Right ventricle myocardium inferior (tissue), 1 donor: Measurements from ENCODE around the gene SUPT20HL2. TPM values are rescaled to one million over a fixed set of nuclear protein-coding genes. Genes with fewer than 3 reads are reported as not detected.
"Not testable (repeated sequence)": the region's sequence is repeated elsewhere in the genome, so short reads cannot be mapped to it uniquely, and the experiment has no call there.

ENCODE experiments used
- ATAC-seq: fragments of 200-7000 bp; cut with Tn5 transposase; one replicate; pipeline ENCODE4 v1.9.1; 2020; ENCODE audit warnings: mild to moderate bottlenecking, moderate library complexity
- DNase-seq: peaks from one replicate; pipeline ENCODE4 v3.0.0; 2021; ENCODE audit errors: missing footprints
- intact Hi-C: fragments of 100-400 bp; cut with DNase I; formaldehyde crosslinking; loops from one replicate; pipeline ENCODE4 v1.11.0; 2022
- total RNA-seq: library from RNA; stranded (reverse); fragmentation: NEBNext Ultra II Directional; extraction: Animal tissue kit (Norgen Biotek cat#: 25700); gene quantifications from one replicate; pipeline ENCODE4 v1.2.1, GENCODE V29; 2021
- donor health status: DM: no; HTN: yes; CAD: no; lungs with severe emphysema.

SUPT20HL2 gene
- total RNA-seq, 1 donor from 2014 or later, result not detected

DNA sequence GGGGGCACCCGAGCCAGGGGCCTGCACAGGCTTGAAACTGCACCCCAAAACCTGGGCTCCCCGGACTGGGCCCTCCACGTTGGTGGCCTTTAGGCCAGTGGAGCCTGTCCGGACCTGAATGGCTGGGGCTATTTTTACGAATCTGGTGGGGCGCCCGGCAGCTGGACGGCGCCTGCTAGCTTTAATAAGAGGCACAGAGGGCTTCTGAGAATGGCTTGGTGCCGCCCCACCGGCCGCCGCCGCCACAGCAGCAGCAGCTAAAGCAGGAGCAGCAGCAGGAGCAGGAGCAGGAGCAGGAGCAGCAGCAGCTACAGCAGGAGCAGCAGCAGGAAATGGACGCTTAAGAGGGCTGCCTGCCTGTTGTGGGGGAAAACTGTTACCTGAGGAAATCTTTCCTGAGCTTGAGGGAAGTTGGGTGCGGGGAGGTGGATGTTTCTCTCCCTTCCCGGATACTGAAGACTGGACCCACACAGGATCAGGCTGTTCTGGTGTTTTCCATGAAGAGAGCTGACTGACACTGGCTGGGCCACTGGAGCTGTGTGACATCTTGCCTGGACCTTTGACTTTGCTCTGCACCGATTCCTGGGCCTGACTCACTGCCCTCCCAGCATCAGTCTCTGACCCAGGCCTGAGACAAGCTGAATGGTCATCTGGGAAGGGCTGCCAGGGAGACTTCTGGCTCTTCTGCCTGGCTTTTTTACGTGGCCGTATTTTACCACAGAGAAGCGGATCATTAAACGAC, 2.2 kb downstream of the SUPT20HL2 start:
- peak; percentile 42 for ATAC-seq
- DNase-seq, result peak; percentile 45
- intact Hi-C loops, result not testable (repeated sequence)

DNA sequence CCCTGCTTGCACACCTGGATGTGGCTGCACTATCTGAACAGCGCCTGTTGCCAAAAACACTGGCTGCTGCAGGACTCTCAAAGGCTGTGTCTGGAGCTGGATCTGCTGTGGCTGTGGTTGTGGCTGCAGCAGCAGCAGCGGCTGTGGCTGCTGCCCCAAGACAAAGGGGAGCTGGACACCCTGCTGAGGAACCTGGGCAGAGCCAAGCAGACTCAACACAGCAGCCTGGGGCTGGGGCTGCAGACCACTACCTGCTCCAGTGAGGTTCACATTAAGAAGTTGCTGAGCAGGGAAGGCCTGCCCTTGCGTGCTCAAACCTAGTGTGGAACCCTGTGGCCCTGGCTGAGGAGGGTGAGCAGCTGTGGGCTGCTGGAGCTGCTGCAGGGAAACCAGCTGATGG, 3.0 kb downstream of the SUPT20HL2 start:
- DNase-seq, ATAC-seq, intact Hi-C loops: not testable (repeated sequence)

DNA sequence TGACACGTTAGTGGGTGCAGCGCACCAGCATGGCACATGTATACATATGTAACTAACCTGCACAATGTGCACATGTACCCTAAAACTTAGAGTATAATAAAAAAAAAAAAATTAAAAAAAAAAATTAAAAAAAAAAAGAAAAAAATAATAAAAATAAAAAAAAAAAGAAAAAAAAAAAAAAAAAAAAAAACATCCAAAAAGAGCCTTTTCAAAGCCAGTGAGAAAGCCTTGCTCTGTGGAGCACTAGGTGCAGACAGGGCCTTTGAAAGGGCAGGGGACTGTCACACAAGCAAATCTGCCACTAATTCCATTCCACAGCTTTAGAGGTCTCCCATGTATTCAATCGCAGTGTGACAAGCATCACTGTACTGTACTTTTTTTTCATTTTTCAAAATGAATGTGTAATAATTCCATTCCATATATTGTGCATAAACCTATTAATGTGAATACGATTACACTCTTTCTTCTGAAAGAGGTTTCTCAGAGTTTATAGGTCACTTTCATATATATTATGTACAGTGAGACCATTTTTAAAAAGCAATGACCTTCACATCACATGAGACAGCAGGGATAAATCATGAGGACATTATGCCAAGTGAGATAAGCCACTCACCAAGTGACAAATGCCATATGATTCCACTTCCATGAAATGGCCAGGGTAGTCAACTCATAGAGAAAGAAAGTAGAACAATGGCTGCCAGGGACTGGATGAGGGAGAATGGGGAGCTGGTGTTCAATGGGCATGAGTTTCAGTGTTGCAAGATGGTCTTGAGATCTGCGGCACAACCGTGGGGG, 4.1 kb downstream of the SUPT20HL2 start:
- intact Hi-C loops, ATAC-seq, DNase-seq: not testable (repeated sequence)

DNA sequence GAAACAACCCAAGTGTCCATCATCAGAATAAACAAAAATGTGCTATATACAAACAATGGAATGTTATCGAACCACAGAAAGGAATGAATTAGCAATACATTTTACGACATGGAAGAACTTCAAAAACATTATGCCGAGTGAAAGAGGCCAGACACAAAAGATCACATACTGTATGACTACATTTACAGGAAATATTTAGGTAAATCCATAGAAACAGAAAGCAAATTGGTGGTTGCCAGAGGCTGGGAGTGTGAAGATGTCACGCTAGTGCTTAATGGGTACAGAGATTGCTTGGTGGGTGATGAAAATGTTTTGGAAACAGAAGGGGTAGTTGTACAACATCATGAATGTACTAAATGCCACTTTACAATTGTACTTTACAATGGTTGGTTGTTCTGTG, 5.1 kb downstream of the SUPT20HL2 start:
- ATAC-seq, DNase-seq, intact Hi-C loops: not testable (repeated sequence)

DNA sequence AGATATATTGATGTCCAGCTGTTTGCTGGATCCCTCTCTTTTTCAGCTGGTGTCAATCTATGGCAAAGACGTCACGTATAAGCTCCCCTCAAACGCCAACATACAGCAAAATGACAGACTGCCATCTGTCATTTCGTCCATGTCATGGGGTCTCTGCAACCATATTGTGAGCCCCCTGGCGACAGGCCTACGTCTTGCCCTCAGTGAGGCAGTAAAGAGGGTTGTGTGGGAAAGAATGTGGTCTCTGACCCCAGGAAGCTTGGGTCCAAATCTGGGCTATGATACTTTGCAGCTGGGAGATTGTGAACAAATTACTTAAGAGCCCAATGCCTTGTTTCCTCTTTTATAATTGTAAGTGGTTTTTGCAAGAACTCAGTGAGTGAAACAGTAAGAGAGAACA, 7.4 kb downstream of the SUPT20HL2 start:
- DNase-seq (no peak), ATAC-seq (no peak)
- intact Hi-C loops, result no loop called here

DNA sequence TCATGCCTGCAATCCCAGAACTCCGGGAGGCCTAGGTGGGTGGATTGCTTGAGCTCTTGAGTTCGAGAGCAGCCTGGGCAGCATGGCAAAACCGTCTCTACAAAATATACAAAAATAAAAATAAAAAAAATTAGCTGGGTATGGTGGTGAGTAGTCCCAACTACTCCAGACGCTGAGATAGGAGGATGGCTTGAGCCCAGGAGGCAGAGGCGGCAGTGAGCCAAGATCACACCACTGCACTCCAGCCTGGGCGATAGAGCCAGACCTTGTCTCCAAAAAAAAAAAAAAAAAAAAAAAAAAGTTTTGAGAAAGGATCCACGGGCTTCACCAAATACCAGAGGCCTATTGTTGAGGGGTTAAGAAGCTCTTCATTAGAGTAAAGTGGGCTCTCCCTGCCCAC, 8.0 kb downstream of the SUPT20HL2 start:
- DNase-seq, result no peak
- ATAC-seq, result peak; percentile 44
- intact Hi-C loops, result no loop called here

DNA sequence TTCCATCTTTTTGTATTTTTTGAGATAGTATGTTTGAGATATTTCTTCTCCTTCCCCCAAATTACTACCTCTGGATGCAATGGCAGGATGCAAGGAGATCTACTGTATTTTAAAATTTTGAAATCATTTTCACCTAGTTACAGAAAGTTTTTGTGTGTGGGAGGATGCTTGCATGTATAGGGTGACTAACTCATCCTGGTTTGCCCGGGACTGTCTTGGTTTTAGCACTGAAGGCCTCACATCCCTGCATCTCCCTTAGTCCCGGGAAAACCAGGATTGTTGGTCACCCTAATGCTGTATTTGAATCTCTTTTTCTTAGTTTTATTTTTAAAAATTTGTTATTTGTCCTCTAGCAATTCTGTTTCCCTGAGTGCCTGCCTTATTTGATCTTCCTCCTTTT, 12.1 kb downstream of the SUPT20HL2 start:
- intact Hi-C loops, result no loop called here
- ATAC-seq (no peak), DNase-seq (no peak)

DNA sequence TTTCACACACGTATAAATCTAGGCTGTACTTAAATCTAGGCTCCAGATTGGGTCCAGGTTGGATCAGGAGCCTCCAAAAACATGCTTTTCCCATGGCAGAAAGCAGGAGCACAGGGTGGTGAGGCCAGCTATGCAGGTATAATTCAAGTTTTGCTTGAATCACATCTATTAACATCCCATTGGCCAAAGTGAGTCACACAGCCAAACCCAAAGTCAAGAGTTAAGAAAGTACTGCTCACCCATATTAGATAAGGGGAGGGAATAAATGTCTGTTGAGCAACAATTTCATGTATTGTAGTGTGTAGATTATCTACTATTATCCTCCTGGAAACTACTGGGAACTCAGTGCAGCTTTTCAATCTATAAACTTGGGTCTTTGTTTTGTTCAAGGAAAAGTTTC, 12.8 kb downstream of the SUPT20HL2 start:
- DNase-seq (no peak), ATAC-seq (no peak)
- intact Hi-C loops, result no loop called here

DNA sequence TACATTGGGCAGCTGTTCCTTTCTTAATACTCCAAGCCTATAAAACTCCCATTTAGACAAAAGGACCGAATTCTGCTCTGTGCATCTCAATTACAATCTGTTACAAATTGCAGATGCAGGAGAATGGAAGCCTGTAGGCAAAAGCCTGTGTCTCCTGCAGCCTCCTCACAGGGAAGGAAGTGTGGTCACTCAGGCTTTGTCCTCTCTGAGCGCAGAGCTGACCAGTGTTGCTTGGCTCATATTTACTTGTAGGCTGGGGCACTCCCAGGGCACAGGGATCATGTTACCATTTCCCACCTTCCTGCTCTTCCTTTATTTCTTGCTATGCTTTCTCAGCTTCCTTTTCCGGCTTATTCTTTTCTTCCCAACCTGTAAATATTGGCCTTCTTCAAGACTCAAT, 15.7 kb downstream of the SUPT20HL2 start:
- ATAC-seq, result no peak
- no peak for DNase-seq
- intact Hi-C loops, result no loop called here

DNA sequence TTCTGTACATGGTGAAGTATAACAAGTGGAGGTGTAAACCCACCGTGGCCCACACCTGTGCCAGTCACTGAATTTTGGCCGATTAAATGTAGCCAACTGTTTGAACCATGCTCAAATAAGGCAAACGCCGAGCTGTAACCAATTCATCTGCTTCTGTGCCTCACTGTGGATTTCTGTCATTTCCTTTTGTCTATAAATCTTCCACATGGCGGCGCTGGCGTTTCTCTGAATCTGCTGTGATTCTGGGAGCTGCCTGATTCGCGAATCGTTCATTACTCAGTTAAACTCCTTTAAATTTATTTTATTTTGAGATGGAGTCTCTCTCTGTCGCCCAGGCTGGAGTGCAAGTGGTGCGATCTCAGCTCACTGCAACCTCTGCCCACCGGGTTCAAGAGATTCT, 19.2 kb downstream of the SUPT20HL2 start:
- intact Hi-C loops, result no loop called here
- peak; percentile 56 for DNase-seq

DNA sequence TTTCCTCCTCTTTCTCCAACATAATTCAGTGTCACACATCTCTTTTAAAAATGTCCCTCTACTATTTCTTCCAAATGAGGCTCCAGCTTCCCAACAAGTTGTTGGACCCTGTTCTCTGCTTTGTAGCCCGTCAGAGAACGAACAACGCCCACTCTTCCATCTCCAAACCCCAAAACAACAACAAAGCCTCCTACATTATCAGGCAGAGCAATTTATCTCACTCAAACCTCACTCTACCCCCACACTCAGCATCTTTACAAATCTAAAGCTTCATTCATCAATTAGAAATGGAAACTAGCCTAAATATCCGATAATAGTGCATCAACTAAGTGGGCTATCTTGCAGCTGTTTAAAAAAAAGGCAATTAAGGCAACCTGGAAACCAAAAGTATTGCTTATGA, 20.5 kb downstream of the SUPT20HL2 start:
- ATAC-seq (no peak), DNase-seq (no peak)
- intact Hi-C loops, result no loop called here

More for the DNA sequence above, 19.2 kb downstream of the SUPT20HL2 start:
- no peak for ATAC-seq

DNA sequence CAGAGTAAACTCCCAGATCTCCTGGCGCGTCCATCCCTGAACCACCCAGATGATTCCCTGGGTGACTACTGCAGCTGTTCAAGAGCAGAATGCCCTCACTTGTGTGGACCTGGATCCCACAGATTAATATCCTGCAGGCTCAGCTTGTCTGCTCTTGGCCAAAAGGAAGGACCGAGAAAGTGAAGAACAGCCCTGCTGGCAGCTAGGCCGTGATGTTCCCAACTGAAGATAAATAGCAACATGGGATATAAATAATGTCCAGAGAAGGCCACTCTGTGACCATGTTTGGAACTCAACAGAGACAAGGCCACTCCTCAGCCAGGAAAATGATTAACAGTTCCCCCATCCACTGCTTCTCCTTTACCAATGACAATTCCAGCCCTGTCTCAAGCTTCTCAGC, 21.5 kb downstream of the SUPT20HL2 start:
- intact Hi-C loops, result no loop called here
- DNase-seq (no peak), ATAC-seq (peak; percentile 62)

DNA sequence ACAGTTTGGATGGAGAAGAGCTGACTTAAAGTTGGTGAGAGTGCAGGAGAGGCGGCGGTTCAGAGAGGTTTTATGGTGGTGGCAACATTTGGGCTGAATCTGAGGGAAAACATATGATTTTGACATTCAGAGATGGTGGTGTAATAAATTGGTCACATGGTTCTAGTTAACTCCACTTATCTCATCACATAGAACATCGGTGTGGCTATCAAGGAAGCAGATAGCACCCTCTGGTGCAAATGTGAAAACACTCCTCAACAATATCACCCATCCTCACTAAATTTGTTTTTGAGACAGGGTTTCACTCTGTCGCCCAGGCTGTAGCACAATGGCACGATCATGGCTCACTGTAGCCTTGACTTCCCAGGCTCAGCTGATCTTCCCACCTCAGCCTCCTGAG, 28.8 kb downstream of the SUPT20HL2 start:
- intact Hi-C loops, result no loop called here
- no peak for DNase-seq
- no peak for ATAC-seq

DNA sequence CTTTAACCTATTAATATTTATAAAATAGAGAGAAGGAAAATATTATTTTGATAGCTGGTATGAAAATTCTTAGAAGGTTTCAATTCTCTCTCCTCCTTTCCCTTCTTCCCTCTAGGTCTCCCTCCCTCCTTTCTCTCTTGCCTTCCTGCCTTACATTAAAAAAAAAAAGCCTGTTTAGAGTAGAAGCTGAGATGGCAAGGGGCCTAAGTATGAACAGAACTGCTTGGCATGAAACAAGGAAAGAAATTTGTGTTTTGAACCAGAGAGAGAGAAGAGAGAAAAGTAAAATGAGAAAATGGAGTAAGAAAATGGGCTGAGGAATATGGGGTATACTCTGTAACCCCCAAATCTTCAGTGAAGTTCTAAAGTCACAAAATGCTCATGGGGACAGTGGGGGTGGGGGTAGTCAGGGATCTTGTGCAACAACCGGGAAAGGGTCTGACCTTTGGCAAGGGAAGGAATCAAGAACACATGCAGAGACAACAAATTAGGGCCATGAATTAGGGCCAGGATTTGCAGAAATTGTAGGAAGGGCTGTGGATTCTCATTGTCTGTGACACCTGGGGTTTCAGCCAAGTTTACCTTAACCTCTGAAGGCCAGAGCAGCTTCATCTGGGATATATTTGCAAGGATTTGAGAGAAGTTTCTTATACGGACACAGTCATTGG, 30.6 kb downstream of the SUPT20HL2 start:
- ATAC-seq (no peak), DNase-seq (no peak)
- intact Hi-C loops, result no loop called here

DNA sequence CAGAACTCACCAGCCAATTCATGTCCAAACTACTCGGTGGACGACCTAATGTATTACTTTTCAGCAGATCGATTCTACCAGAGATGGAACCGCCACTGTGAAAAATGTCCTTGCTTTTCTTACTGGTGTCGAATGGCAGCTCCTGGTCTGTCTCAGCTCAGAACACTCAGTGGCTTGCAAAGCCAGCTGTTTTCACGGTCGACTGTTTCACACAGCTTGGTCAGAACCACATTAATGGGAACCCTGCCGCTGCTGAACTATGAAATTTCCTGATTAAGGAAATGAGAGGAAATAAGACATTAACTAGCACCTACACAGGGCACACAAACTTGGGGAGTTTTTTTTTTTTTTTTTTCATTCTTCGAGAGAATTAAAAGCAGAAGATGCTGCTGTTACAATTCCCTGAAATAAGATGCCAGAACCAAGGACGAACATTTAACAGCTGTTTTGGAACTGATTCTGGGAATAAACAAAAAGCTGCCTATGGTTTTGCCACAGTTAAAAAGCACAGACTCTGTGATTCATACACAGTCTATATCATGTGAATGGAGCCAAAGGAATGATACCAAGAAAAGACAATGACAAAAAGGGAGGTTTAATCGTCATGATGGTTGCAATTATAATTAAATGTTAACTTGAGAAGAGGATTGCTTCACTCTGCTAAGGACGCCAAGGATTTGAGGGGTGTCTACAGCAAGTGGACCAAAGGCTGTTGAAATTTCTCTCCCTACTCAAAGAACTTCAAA, 31.3 kb downstream of the SUPT20HL2 start:
- DNase-seq (no peak), ATAC-seq (peak; percentile 31)
- intact Hi-C loops, result no loop called here

DNA sequence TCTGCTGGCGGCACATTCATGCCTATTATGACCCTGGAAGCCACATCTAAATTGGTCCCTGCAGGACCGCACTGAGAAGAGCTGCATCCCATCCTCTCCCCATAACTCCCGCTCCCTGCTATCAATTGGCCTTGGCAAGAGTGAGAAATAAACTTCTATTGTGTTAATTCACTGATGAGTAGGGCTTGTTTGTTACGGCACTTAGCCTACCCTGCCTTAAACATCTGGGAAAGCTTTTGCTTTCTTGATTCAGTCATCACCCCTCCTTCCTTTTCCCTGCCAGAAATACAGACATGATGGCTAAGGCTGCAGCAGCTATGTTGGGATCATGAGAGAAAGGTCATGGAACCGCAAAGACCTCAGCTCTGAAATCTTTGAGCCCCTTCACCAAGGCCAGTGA, 36.5 kb downstream of the SUPT20HL2 start:
- intact Hi-C loops, result no loop called here
- ATAC-seq, result no peak
- DNase-seq, result no peak

DNA sequence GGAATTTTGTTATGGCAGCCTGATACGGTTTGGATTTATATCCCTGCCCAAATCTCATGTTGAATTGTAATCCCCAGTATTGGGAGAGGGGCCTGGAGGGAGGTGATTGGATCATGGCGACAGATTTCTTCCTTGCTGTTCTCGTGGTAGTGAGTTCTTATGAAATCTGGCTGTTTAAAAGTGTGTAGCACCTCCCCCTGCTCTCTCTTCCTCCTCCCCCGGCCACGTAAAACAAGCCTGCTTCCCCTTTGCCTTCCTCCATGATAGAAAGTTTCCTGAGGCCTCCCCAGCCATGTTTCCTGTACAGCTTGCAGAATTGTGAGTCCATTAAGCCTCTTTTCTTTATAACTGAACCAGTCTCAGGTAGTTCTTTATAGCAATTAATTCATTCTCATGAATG, 37.9 kb downstream of the SUPT20HL2 start:
- no peak for ATAC-seq
- intact Hi-C loops, result no loop called here
- DNase-seq, result no peak

DNA sequence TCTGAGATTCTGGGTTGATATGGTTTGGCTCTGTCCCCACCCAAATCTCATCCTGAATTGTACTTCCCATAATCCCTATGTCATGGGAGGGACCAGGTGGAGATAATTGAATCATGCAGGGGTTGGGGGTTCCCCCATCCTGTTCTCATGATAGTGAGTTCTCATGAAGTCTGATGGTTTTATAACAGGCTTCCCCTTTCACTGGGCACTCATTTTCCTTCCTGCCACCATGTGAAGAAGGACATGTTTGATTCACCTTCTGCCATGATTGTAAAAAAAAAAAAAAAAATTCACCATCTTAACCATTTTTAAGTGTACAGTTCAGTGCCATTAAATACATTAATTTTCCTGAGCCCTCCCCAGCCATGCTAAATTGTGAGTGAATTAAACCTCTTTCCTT, 42.6 kb downstream of the SUPT20HL2 start:
- intact Hi-C loops, result no loop called here
- ATAC-seq (no peak), DNase-seq (no peak)

DNA sequence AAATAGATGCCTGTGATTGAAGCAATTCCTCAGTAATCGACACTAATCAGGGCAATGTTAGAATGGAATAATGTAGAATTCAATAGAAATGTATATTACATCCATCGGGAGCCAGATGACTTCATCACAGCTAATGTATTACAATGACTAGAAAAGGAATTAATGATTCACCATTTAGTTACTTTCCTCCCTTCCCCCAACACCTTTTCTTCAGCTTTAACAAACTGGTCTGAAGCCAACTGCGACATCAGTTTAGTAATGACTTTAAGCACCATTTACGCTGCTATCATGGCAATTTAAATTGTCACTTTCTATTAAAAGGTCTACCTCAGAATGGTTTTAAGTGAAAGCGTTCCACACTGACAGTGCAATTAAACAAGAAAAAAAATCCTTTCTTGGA, 45.1 kb downstream of the SUPT20HL2 start:
- DNase-seq (no peak), ATAC-seq (no peak)
- intact Hi-C loops, result no loop called here
